H9 (cell line): ENCODE measurements around the gene ZNF213. TPM values are rescaled to one million over a fixed set of nuclear protein-coding genes. Genes with fewer than 3 reads are reported as not detected.

Source experiments
- DNase-seq: peaks from one replicate; pipeline ENCODE4 v3.0.0-alpha.2; 2017
- H2AFZ ChIP-seq: one replicate; pipeline ENCODE4 v1.6.1; 2013; ENCODE audit warnings: mild to moderate bottlenecking, low read length, control low read depth, moderate library complexity
- H2AK5ac ChIP-seq: 2 replicates; pipeline ENCODE4 v1.6.1; 2013; ENCODE audit warnings: low read length, control low read depth, mixed read lengths; ENCODE audit not compliant: insufficient read length
- H2BK120ac ChIP-seq: one replicate; pipeline ENCODE4 v1.6.1; 2013; ENCODE audit warnings: low read depth, mild to moderate bottlenecking, low read length, control low read depth, inconsistent platforms; ENCODE audit not compliant: poor library complexity, severe bottlenecking
- H2BK12ac ChIP-seq: 2 replicates; pipeline ENCODE4 v1.6.1; 2013; ENCODE audit warnings: low read length, control low read depth, mixed read lengths, low read depth; ENCODE audit not compliant: insufficient read length
- H2BK15ac ChIP-seq: 2 replicates; pipeline ENCODE4 v1.6.1; 2013; ENCODE audit warnings: low read depth, low read length, control low read depth
- H2BK20ac ChIP-seq: one replicate; pipeline ENCODE4 v1.6.1; 2013; ENCODE audit warnings: low read depth, mild to moderate bottlenecking, low read length, control low read depth, inconsistent platforms; ENCODE audit not compliant: poor library complexity, severe bottlenecking
- H2BK5ac ChIP-seq: 2 replicates; pipeline ENCODE4 v1.6.1; 2013; ENCODE audit warnings: low read length, control low read depth, mixed read lengths; ENCODE audit not compliant: insufficient read length
- H3K14ac ChIP-seq: 2 replicates; pipeline ENCODE4 v1.6.1; 2013; ENCODE audit warnings: low read length, control low read depth; ENCODE audit not compliant: insufficient read depth
- H3K18ac ChIP-seq: 2 replicates; pipeline ENCODE4 v1.6.1; 2013; ENCODE audit warnings: low read depth, mild to moderate bottlenecking, mixed read lengths, low read length, control low read depth; ENCODE audit not compliant: insufficient read length
- H3K23ac ChIP-seq: 2 replicates; pipeline ENCODE4 v1.6.1; 2013; ENCODE audit warnings: low read length, control low read depth, mixed read lengths, low read depth; ENCODE audit not compliant: insufficient read length
- H3K23me2 ChIP-seq: 2 replicates; pipeline ENCODE4 v1.6.1; 2013; ENCODE audit warnings: low read depth, mild to moderate bottlenecking, mixed read lengths, low read length, control low read depth; ENCODE audit not compliant: insufficient read length, poor library complexity, severe bottlenecking
- H3K27ac ChIP-seq: 2 replicates; pipeline ENCODE4 v1.5.1; 2013; ENCODE audit warnings: low read length, control low read depth, mixed read lengths, low read depth; ENCODE audit not compliant: insufficient read length
- H3K27me3 ChIP-seq: 2 replicates; pipeline ENCODE4 v1.6.1; 2013; ENCODE audit warnings: low read length, control low read depth, inconsistent platforms; ENCODE audit not compliant: insufficient read depth
- H3K4ac ChIP-seq: 2 replicates; pipeline ENCODE4 v1.6.1; 2013; ENCODE audit warnings: low read depth, mild to moderate bottlenecking, control low read depth, inconsistent platforms, low read length, moderate library complexity
- H3K4me1 ChIP-seq: 2 replicates; pipeline ENCODE4 v1.6.1; 2013; ENCODE audit warnings: low read length, control low read depth, inconsistent platforms; ENCODE audit not compliant: insufficient read depth
- H3K4me2 ChIP-seq: 2 replicates; pipeline ENCODE4 v1.6.1; 2013; ENCODE audit warnings: low read length, control low read depth, mixed read lengths; ENCODE audit not compliant: insufficient read length, insufficient read depth
- H3K56ac ChIP-seq: 2 replicates; pipeline ENCODE4 v1.6.1; 2013; ENCODE audit warnings: low read depth, mild to moderate bottlenecking, mixed read lengths, low read length, control low read depth; ENCODE audit not compliant: insufficient read length
- H3K79me1 ChIP-seq: 2 replicates; pipeline ENCODE4 v1.6.1; 2013; ENCODE audit warnings: low read depth, mild to moderate bottlenecking, moderate library complexity, low read length, control low read depth, inconsistent platforms; ENCODE audit not compliant: insufficient read depth, poor library complexity, severe bottlenecking
- H3K79me2 ChIP-seq: 2 replicates; pipeline ENCODE4 v1.6.1; 2013; ENCODE audit warnings: low read length, control low read depth, inconsistent platforms; ENCODE audit not compliant: insufficient read depth
- H3K9ac ChIP-seq: 2 replicates; pipeline ENCODE4 v1.6.1; 2013; ENCODE audit warnings: low read length, control low read depth, mixed read lengths; ENCODE audit not compliant: insufficient read length; ENCODE audit errors: extremely low read depth
- H3K9me3 ChIP-seq: one replicate; pipeline ENCODE4 v1.6.1; 2013; ENCODE audit warnings: low read depth, low read length, inconsistent platforms; ENCODE audit not compliant: control insufficient read depth
- H3T11ph ChIP-seq: one replicate; pipeline ENCODE4 v1.6.1; 2013; ENCODE audit warnings: mild to moderate bottlenecking, low read length, control low read depth, inconsistent platforms
- H4K20me1 ChIP-seq: one replicate; pipeline ENCODE4 v1.6.1; 2013; ENCODE audit not compliant: control insufficient read depth, insufficient read length, insufficient read depth
- H4K5ac ChIP-seq: 2 replicates; pipeline ENCODE4 v1.6.1; 2013; ENCODE audit warnings: low read depth, mild to moderate bottlenecking, mixed read lengths, low read length, control low read depth; ENCODE audit not compliant: insufficient read length
- H4K8ac ChIP-seq: replicated peaks from 2 replicates; pipeline ENCODE4 v1.6.1; 2013; ENCODE audit warnings: low read length, control low read depth, mixed read lengths, low read depth; ENCODE audit not compliant: insufficient read length
- H4K91ac ChIP-seq: 2 replicates; pipeline ENCODE4 v1.6.1; 2013; ENCODE audit warnings: low read depth, mild to moderate bottlenecking, moderate library complexity, mixed read lengths, low read length, control low read depth; ENCODE audit not compliant: insufficient read length
- H3K27ac Mint-ChIP-seq, 3 experiments: 2 replicates in 2 of 3; 3 replicates in 1 of 3; pipeline ENCODE4 v1.8.0; 2020 to 2021; ENCODE audit warnings: mixed read lengths in 3 of 3, mild to moderate bottlenecking in 1 of 3, moderate library complexity in 1 of 3
- H3K27me3 Mint-ChIP-seq: 2 replicates; pipeline ENCODE4 v1.8.0; 2021; ENCODE audit warnings: low read depth, mild to moderate bottlenecking, moderate library complexity, mixed read lengths
- H3K36me3 Mint-ChIP-seq, 3 experiments: 2 replicates in 2 of 3; 3 replicates in 1 of 3; pipeline ENCODE4 v1.8.0; 2020 to 2021; ENCODE audit warnings: low read depth in 3 of 3, mixed read lengths in 3 of 3; ENCODE audit not compliant: insufficient read depth in 1 of 3
- H3K4me1 Mint-ChIP-seq, 2 experiments: 2 replicates each; pipeline ENCODE4 v1.8.0; 2020; ENCODE audit warnings: mixed read lengths in 2 of 2
- H3K4me3 Mint-ChIP-seq, 2 experiments: 2 replicates in 1 of 2; 3 replicates in 1 of 2; pipeline ENCODE4 v1.8.0; 2020 to 2021; ENCODE audit warnings: mild to moderate bottlenecking in 2 of 2, mixed read lengths in 2 of 2, moderate library complexity in 1 of 2
- H3K9me3 Mint-ChIP-seq, 2 experiments: 2 replicates in 1 of 2; 3 replicates in 1 of 2; pipeline ENCODE4 v1.8.0; 2020; ENCODE audit warnings: mild to moderate bottlenecking in 2 of 2, mixed read lengths in 2 of 2, moderate library complexity in 1 of 2
- CTCF ChIP-seq: fragments of 200-600 bp; sonication (generic); conservative IDR thresholded peaks from 3 replicates; pipeline ENCODE4 v1.8.0; 2021; ENCODE audit warnings: antibody characterized with exemption, mild to moderate bottlenecking
- WGBS: extraction: QIAGEN DNeasy Blood & Tissue Kit; methylation state at CpG from one replicate; pipeline ENCODE4 v1.1.7; 2013; ENCODE audit warnings: missing lambda C conversion rate, low lambda C conversion rate, mixed read lengths; ENCODE audit not compliant: insufficient read length; ENCODE audit errors: extremely low coverage; 5-methylcytosine and 5-hydroxymethylcytosine counted together
- total RNA-seq: library from RNA; stranded (reverse); gene quantifications from 2 replicates; pipeline ENCODE4 v1.2.1, GENCODE V29; 2021

Gene ZNF213
- total RNA-seq, 1 experiment from 2014 or later: 6.4 TPM

GRCh38 chr16:3135126-3135715, 392 bp downstream of the ZNF213 start:
- Mint-ChIP-seq H3K36me3 (peaks cover 2 to 13% (median 4%) of the 10 kb centered on the region in 3 experiments), H3K9me3 (no peaks in the 10 kb centered on the region), H3K27ac (peak overlapping the region; percentile 73 to 92 (median 85); a peak in 3 of 7 replicates), H3K27me3 (no peaks in the 10 kb centered on the region; the same call in 1 of the 2 replicates), H3K4me3 (peak overlapping the region; percentile 97 to 99), H3K4me1 (peaks cover 13 to 17% of the 10 kb centered on the region in 2 experiments)
- H3K4me2 ChIP-seq: peak overlapping the region; percentile 98
- H4K8ac ChIP-seq: no peak overlapping the region
- no peak overlapping the region for H3K18ac ChIP-seq
- no peak overlapping the region for H2BK5ac ChIP-seq
- no peak overlapping the region for H3K23ac ChIP-seq
- no peaks in the 10 kb centered on the region for H3K9me3 ChIP-seq
- H3K14ac ChIP-seq: no peak overlapping the region; the same call in 1 of the 2 replicates
- H4K20me1 ChIP-seq: peaks cover under 1% of the 10 kb centered on the region
- H3K23me2 ChIP-seq: peaks cover 10% of the 10 kb centered on the region
- H3K4me1 ChIP-seq: no peaks in the 10 kb centered on the region; the same call in 1 of the 2 replicates
- no peak overlapping the region for H3T11ph ChIP-seq
- DNase-seq: no peak
- H3K9ac ChIP-seq: peak overlapping the region; percentile 90
- H2BK15ac ChIP-seq: no peak overlapping the region
- H3K27me3 ChIP-seq: no peaks in the 10 kb centered on the region
- no peak overlapping the region for H2BK120ac ChIP-seq
- WGBS: no CpG with 5 or more reads among the region's 43 CpGs
- no peak for TF ChIP-seq CTCF
- peak overlapping the region; percentile 59 for H2AFZ ChIP-seq
- H4K91ac ChIP-seq: no peak overlapping the region
- H4K5ac ChIP-seq: no peak overlapping the region
- H3K56ac ChIP-seq: no peak overlapping the region
- H3K79me2 ChIP-seq: peaks cover 8% of the 10 kb centered on the region
- no peak overlapping the region for H2BK20ac ChIP-seq
- H3K79me1 ChIP-seq: peaks cover 2% of the 10 kb centered on the region
- no peak overlapping the region for H2BK12ac ChIP-seq
- no peak overlapping the region for H3K27ac ChIP-seq
- no peak overlapping the region for H3K4ac ChIP-seq
- no peak overlapping the region for H2AK5ac ChIP-seq
